ENCODE results near the gene PRRT2.
"Not testable (repeated sequence)": the region's sequence is repeated elsewhere in the genome, so short reads cannot be mapped to it uniquely, and the experiment has no call there.

Gene PRRT2

DNA sequence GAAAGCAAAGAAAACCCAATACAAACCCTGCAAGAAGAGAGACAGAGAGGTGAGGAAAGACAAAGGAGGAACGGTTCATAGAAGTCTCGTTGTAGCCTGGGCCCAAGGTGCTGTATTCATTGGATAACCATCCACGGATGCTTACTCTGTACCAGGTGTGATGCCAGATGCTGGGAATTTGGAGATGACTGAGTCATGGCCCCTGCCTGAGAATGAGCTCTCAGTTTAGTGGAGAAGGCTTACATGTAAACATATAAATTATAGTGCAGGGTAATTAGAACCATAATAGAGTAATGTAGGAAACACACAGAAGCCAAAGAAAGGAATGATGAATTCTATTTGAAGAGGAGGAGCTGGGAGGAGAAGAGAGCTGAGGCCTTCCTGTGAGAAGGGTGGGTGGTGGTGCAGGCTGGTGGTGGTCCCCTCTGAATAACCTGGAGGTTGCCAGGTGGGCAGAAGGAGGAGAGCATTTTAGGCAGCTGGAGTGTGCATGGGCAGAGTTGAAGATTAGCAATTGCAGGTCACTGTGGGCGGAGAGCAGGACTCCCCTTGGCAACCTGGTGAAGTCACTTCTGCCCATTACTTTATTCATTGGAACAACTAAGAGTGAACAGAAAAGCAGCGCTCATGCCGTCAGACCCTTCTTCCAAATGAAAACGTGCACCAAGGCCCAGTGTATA lies 41.6 kb upstream of the PRRT2 start:
- H3K27ac ChIP-seq = no peak overlapping the region
- POLR2A ChIA-PET (ENCODE audit: low non-redundant PET) = no interaction called here
- no peak for DNase-seq (ENCODE audit: low spot score)
- no peak for TF ChIP-seq CTCF (conservative IDR thresholded peaks at IDR 0.05; ENCODE audit: low read depth)
- CTCF ChIA-PET = no interaction called here

GRCh38 chr16:29772330-29772729 lies 39.7 kb upstream of the PRRT2 start:
- DNase-seq (ENCODE audit: low spot score); H3K27ac ChIP-seq; POLR2A ChIA-PET (ENCODE audit: low non-redundant PET); CTCF ChIA-PET: not testable (repeated sequence)

DNA sequence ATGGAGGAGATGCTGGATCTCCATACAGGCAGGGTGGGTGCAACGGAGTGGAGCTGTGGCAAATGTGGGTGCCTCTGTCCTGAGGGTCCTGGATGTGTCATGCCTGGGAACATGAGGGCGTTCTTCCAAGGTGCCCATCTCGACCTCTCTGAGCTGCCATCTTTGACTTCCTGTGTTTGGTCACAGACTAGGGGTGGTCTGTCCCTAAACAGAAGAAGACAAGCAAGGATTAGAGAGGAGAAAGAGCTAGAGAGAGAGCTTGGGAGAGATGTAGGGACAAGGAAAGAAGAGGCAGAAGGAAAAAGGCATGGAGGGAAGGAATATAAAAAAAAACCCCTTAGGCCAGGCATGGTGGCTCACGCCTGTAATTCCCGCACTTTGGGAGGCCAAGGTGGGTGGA lies 37.3 kb upstream of the PRRT2 start:
- CTCF ChIA-PET = no interaction called here
- POLR2A ChIA-PET (ENCODE audit: low non-redundant PET) = no interaction called here
- DNase-seq (ENCODE audit: low spot score) = no peak
- no peak overlapping the region for H3K27ac ChIP-seq
- no peak for TF ChIP-seq CTCF (conservative IDR thresholded peaks at IDR 0.05; ENCODE audit: low read depth)

- TF ChIP-seq CTCF (conservative IDR thresholded peaks at IDR 0.05; ENCODE audit: low read depth) = no peak
- CTCF ChIA-PET = no interaction called here
- peak overlapping the region; percentile 18; the same call in 1 of the 2 replicates for H3K27ac ChIP-seq
- DNase-seq (ENCODE audit: low spot score) = peak; percentile 81
- POLR2A ChIA-PET (ENCODE audit: low non-redundant PET) = no interaction called here
These were observed 36.1 kb upstream of the PRRT2 start for GRCh38 chr16:29775742-29776408.

GRCh38 chr16:29777576-29778350 lies 34.2 kb upstream of the PRRT2 start, which contains the start of gene ZG16:
Gene ZG16, plus strand, starts transcription at chr16:29778256. Its CDS starts 1,011 bp downstream, at chr16:29779267.
- ChIA-PET POLR2A (ENCODE audit: low non-redundant PET) (no interaction called here), CTCF (no interaction called here)
- no peak for TF ChIP-seq CTCF (conservative IDR thresholded peaks at IDR 0.05; ENCODE audit: low read depth)
- no peak within 1 kb of the TSS for H3K27ac ChIP-seq
- no peak for DNase-seq (ENCODE audit: low spot score)

DNA sequence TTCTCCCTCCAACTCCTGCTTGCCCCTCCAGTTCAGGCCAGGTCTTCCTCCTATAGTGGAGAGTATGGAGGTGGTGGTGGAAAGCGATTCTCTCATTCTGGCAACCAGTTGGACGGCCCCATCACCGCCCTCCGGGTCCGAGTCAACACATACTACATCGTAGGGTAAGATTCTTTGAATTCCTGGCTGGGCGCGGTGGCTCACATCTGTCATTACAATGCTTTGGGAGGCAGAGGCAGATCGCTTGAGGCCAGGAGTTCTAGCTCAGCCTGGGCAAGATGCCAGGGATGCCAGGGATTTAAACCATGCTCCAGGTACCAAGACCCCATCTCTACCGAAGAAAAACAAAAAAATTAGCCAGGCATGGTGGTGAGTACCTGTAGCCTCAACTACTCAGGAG lies 32.5 kb upstream of the PRRT2 start:
- DNase-seq (ENCODE audit: low spot score) = peak; percentile 52
- CTCF ChIA-PET = no interaction called here
- POLR2A ChIA-PET (ENCODE audit: low non-redundant PET) = no interaction called here
- no peak overlapping the region for H3K27ac ChIP-seq
- no peak for TF ChIP-seq CTCF (conservative IDR thresholded peaks at IDR 0.05; ENCODE audit: low read depth)

- POLR2A ChIA-PET (ENCODE audit: low non-redundant PET); H3K27ac ChIP-seq; DNase-seq (ENCODE audit: low spot score); CTCF ChIA-PET: not testable (repeated sequence)
These were observed 28.7 kb upstream of the PRRT2 start for GRCh38 chr16:29783094-29783953.
